ENCODE results near the gene POU1F1. TPM values are rescaled to one million over a fixed set of nuclear protein-coding genes. Genes with fewer than 3 reads are reported as not detected.

POU1F1 gene
- total and polyA plus RNA-seq, 4 donors = not detected

GRCh38 chr3:87236093-87236492 is 40.3 kb downstream of the POU1F1 start:
- DNase-seq (no peak), ATAC-seq (ENCODE audit: low FRiP score) (no peak)
- no peaks in the 10 kb centered on the region for H3K27me3 ChIP-seq (ENCODE audit: control insufficient read depth in 1 of 2, insufficient read depth in 2 of 2, low read length in 1 of 2)
- peaks cover 0 to 5% of the 10 kb centered on the region in 2 donors for H3K36me3 ChIP-seq (ENCODE audit: control insufficient read depth in 1 of 2, insufficient read depth in 2 of 2, low read length in 1 of 2)
- WGBS, 2 donors = 74 to 87% methylated on average over 1 of the region's 1 CpG
- no peaks in the 10 kb centered on the region for H3K9me3 ChIP-seq (ENCODE audit: control insufficient read depth, low read length)
- H3K4me3 ChIP-seq (ENCODE audit: low read length in 2 of 2) = no peak overlapping the region
- intact Hi-C loops (cut with DNase I) = no loop called here
- no peak overlapping the region for H3K27ac ChIP-seq (ENCODE audit: low read depth in 1 of 2, low read length in 2 of 2)
- peaks cover 0 to 5% of the 10 kb centered on the region in 2 donors for H3K4me1 ChIP-seq (ENCODE audit: control insufficient read depth in 1 of 2, insufficient read depth in 2 of 2, low read length in 2 of 2)

DNA sequence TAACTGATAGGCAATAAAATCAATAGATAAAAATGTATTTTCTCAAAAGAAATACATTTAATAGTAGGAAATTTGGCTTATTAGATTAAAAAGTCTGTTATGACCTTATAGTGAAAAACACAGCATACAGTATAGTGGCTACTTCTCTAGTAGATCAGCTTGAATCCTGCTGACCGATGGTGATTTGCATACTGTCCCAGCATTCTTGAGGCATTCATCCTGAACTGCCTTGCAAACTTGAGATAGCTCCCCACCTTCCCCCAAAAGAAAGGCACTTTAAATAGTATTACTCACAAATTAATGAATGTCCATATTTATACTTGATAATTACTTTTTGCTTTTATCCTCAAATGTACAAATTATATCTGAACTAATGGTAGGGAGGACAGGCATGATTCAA is 42.6 kb downstream of the POU1F1 start:
- intact Hi-C loops (cut with DNase I) = no loop called here
- Histone ChIP-seq H3K36me3 (ENCODE audit: control insufficient read depth in 1 of 2, insufficient read depth in 2 of 2, low read length in 1 of 2) (peaks cover 0 to 5% of the 10 kb centered on the region in 2 donors), H3K4me3 (ENCODE audit: low read length in 2 of 2) (no peak overlapping the region), H3K27me3 (ENCODE audit: control insufficient read depth in 1 of 2, insufficient read depth in 2 of 2, low read length in 1 of 2) (no peaks in the 10 kb centered on the region), H3K27ac (ENCODE audit: low read depth in 1 of 2, low read length in 2 of 2) (no peak overlapping the region), H3K4me1 (ENCODE audit: control insufficient read depth in 1 of 2, insufficient read depth in 2 of 2, low read length in 2 of 2) (peaks cover 0 to 5% of the 10 kb centered on the region in 2 donors), H3K9me3 (ENCODE audit: control insufficient read depth, low read length) (no peaks in the 10 kb centered on the region)
- ATAC-seq (ENCODE audit: low FRiP score) (no peak), DNase-seq (no peak)
- WGBS, 2 donors = 91 to 93% methylated on average over 1 of the region's 1 CpG

DNA sequence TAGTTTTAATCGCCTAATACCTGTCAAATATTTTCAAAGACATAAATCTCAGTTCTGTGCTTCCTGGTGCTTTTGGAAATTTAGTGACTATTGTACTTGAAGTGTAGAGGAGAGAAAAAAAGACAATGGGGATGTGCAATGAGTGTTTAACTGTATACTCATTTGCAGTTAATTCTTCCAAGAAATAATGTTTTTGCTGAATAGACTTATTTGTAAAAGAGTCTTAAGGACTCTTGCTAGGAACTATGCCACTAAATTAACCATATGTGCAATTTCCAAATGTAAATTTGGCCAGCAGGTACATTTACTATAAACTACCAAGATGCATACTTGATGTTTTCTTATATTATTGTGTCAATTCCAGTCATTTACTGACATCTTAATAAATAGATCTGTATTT is 47.3 kb downstream of the POU1F1 start:
- no peak overlapping the region for H3K27ac ChIP-seq (ENCODE audit: low read depth in 1 of 2, low read length in 2 of 2)
- no peaks in the 10 kb centered on the region for H3K36me3 ChIP-seq (ENCODE audit: control insufficient read depth in 1 of 2, insufficient read depth in 2 of 2, low read length in 1 of 2)
- H3K4me3 ChIP-seq (ENCODE audit: low read length in 2 of 2) = no peak overlapping the region
- intact Hi-C loops (cut with DNase I) = loop anchor here in 1 of 2 donors (5.0 kb wide), 1 partner anchor 142 kb away; no protein-coding TSS in a partner anchor
- peaks cover 0 to 5% of the 10 kb centered on the region in 2 donors for H3K4me1 ChIP-seq (ENCODE audit: control insufficient read depth in 1 of 2, insufficient read depth in 2 of 2, low read length in 2 of 2)
- H3K27me3 ChIP-seq (ENCODE audit: control insufficient read depth in 1 of 2, insufficient read depth in 2 of 2, low read length in 1 of 2) = no peaks in the 10 kb centered on the region
- DNase-seq = no peak
- ATAC-seq (ENCODE audit: low FRiP score) = no peak
- H3K9me3 ChIP-seq (ENCODE audit: control insufficient read depth, low read length) = no peaks in the 10 kb centered on the region
- 83 to 84% methylated on average over 1 of the region's 1 CpG for WGBS, 2 donors

- intact Hi-C loops (cut with DNase I) = loop anchor here in 1 of 2 donors (5.0 kb wide), 1 partner anchor 141 kb away; no protein-coding TSS in a partner anchor
Measured at GRCh38 chr3:87228316-87228715, 48.1 kb downstream of the POU1F1 start.

DNA sequence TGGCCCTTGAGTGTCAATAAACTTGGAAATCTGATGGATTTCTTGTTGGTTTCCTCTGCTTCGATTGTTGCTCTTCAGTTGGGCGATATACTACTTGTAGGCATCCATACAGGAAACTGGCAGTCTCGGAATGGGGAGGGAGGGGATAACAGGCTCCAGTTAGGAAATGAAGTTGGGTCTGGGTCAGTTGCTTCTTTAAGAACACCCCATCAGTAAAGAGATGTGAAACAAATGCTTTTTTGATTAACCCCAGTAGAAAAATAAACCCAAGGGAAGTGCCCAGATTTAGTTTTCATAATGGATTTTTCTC is 48.6 kb downstream of the POU1F1 start:
- WGBS, 2 donors = 0 to 1% methylated on average over 3 of the region's 3 CpGs
- Histone ChIP-seq H3K27me3 (ENCODE audit: control insufficient read depth in 1 of 2, insufficient read depth in 2 of 2, low read length in 1 of 2) (no peaks in the 10 kb centered on the region), H3K4me1 (ENCODE audit: control insufficient read depth in 1 of 2, insufficient read depth in 2 of 2, low read length in 2 of 2) (peaks cover 0 to 5% of the 10 kb centered on the region in 2 donors), H3K27ac (ENCODE audit: low read depth in 1 of 2, low read length in 2 of 2) (peak overlapping the region in 1 of 2 donors; percentile 42), H3K36me3 (ENCODE audit: control insufficient read depth in 1 of 2, insufficient read depth in 2 of 2, low read length in 1 of 2) (no peaks in the 10 kb centered on the region), H3K9me3 (ENCODE audit: control insufficient read depth, low read length) (no peaks in the 10 kb centered on the region), H3K4me3 (ENCODE audit: low read length in 2 of 2) (peak overlapping the region; percentile 62 to 73)
- intact Hi-C loops (cut with DNase I) = loop anchor here in 1 of 2 donors (5.0 kb wide), 1 partner anchor 140 kb away; no protein-coding TSS in a partner anchor
- no peak for ATAC-seq (ENCODE audit: low FRiP score)
- no peak for DNase-seq

More at GRCh38 chr3:87228316-87228715, 48.1 kb downstream of the POU1F1 start:
- Histone ChIP-seq H3K9me3 (ENCODE audit: control insufficient read depth, low read length) (no peaks in the 10 kb centered on the region), H3K4me1 (ENCODE audit: control insufficient read depth in 1 of 2, insufficient read depth in 2 of 2, low read length in 2 of 2) (peaks cover 0 to 5% of the 10 kb centered on the region in 2 donors), H3K4me3 (ENCODE audit: low read length in 2 of 2) (peak overlapping the region; percentile 62 to 73), H3K27ac (ENCODE audit: low read depth in 1 of 2, low read length in 2 of 2) (no peak overlapping the region), H3K27me3 (ENCODE audit: control insufficient read depth in 1 of 2, insufficient read depth in 2 of 2, low read length in 1 of 2) (no peaks in the 10 kb centered on the region), H3K36me3 (ENCODE audit: control insufficient read depth in 1 of 2, insufficient read depth in 2 of 2, low read length in 1 of 2) (no peaks in the 10 kb centered on the region)
- 5 to 6% methylated on average over 1 of the region's 1 CpG for whole genome bisulfite sequencing, 2 donors
- no peak for ATAC-seq (ENCODE audit: low FRiP score)
- no peak for DNase-seq

DNA sequence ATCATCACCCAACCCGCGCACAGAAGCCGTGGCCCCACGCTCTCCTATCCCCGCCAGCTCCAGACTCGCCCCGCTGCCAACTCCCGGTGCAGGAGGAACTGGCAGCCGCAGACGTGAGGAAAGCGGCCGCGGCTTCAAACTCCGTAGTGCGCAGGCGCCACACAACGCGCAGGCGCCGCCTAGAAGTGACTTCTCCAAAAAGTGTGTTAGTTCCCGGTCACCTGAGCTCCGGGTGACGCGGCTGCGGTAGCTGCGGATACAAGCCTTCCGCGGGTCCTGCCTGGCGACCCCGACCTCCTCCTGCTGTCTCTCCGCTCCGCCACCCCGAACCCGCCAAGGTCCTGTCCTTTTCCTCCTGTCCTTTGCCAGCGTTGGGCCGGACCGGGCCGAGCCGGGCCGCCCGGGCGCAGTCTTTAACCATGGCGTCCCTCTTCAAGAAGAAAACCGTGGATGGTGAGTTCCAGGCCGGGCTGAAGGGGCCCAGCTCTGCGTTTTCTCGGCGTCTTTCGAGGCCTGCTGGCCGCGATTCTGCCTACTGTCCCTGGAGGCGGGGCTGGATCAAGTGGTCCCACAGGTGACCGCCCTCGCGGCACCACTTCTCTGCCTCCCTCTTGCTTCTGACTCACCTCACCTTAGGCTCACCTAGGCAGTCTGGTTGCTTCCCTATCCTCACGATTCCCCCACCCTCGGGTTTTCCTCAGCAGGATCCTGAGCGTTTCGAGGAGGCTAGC is 49.1 kb downstream of the POU1F1 start, which contains the start of gene CHMP2B:
TSS of gene CHMP2B (plus strand) at position 206 of the 731 bp plus-strand sequence. CDS start at position 420, 214 bp downstream.
- intact Hi-C loops (cut with DNase I) = loop anchor here in 1 of 2 donors (5.0 kb wide), 1 partner anchor 140 kb away; no protein-coding TSS in a partner anchor
- DNase-seq = peak; percentile 96 to 98
- no peaks in the 10 kb centered on the region for H3K27me3 ChIP-seq (ENCODE audit: control insufficient read depth in 1 of 2, insufficient read depth in 2 of 2, low read length in 1 of 2)
- 0% methylated on average over 57 to 59 of the region's 59 CpGs for WGBS, 2 donors
- peak within 1 kb of the TSS; percentile 62 to 73 for H3K4me3 ChIP-seq (ENCODE audit: low read length in 2 of 2)
- H3K4me1 ChIP-seq (ENCODE audit: control insufficient read depth in 1 of 2, insufficient read depth in 2 of 2, low read length in 2 of 2) = peaks cover 0 to 5% of the 10 kb centered on the region in 2 donors
- no peaks in the 10 kb centered on the region for H3K36me3 ChIP-seq (ENCODE audit: control insufficient read depth in 1 of 2, insufficient read depth in 2 of 2, low read length in 1 of 2)
- H3K9me3 ChIP-seq (ENCODE audit: control insufficient read depth, low read length) = no peaks in the 10 kb centered on the region
- H3K27ac ChIP-seq (ENCODE audit: low read depth in 1 of 2, low read length in 2 of 2) = peak within 1 kb of the TSS in 1 of 2 donors; percentile 42
- ATAC-seq (ENCODE audit: low FRiP score) = peak; percentile 98

DNA sequence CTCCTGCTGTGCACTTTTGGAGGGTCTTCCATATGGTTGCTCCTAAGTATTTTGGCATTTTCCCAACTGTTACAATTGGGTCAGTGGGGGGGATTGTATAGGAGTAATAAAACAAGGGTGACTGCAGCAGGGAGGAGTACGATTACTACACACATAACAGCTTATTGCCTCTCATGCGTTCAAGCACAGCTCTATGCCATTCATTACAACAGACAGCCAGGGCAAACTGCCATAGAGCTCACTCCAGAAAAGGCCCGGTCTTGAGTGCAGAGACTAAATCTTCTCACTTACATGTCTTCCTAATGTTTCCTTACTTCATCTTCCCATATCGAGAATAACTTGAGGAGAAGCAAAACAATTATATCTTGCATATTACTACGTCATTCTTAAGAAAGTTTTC is 50.7 kb downstream of the POU1F1 start:
- H3K36me3 ChIP-seq (ENCODE audit: control insufficient read depth in 1 of 2, insufficient read depth in 2 of 2, low read length in 1 of 2) = no peaks in the 10 kb centered on the region
- DNase-seq = no peak
- no peak overlapping the region for H3K27ac ChIP-seq (ENCODE audit: low read depth in 1 of 2, low read length in 2 of 2)
- no peak overlapping the region for H3K4me3 ChIP-seq (ENCODE audit: low read length in 2 of 2)
- WGBS, 2 donors = 16 to 29% methylated on average over 5 of the region's 5 CpGs
- ATAC-seq (ENCODE audit: low FRiP score) = no peak
- no peaks in the 10 kb centered on the region for H3K9me3 ChIP-seq (ENCODE audit: control insufficient read depth, low read length)
- no peaks in the 10 kb centered on the region for H3K27me3 ChIP-seq (ENCODE audit: control insufficient read depth in 1 of 2, insufficient read depth in 2 of 2, low read length in 1 of 2)
- H3K4me1 ChIP-seq (ENCODE audit: control insufficient read depth in 1 of 2, insufficient read depth in 2 of 2, low read length in 2 of 2) = no peaks in the 10 kb centered on the region
- intact Hi-C loops (cut with DNase I) = loop anchor here in 1 of 2 donors (5.0 kb wide), 1 partner anchor 138 kb away; no protein-coding TSS in a partner anchor

DNA sequence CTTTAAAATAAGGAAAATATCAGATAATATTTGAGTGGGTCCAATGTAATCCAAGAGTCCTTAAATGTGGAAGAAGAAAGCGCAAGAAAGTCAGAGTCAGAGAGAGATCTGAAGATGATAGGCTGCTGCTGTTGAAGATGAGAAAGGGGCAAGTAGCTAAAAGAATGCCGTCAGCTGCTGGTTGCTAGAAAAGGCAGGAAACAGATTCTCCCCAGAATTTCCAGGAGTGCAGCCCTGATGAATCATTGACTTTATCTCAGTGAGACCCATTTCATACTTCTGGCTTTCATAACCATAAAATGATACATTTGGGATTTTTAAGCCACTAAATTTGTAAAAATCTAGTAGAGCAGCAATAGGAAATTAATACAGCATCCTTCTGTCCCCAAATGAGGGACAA is 56.8 kb downstream of the POU1F1 start:
- 75 to 81% methylated on average over 2 of the region's 2 CpGs for WGBS, 2 donors

DNA sequence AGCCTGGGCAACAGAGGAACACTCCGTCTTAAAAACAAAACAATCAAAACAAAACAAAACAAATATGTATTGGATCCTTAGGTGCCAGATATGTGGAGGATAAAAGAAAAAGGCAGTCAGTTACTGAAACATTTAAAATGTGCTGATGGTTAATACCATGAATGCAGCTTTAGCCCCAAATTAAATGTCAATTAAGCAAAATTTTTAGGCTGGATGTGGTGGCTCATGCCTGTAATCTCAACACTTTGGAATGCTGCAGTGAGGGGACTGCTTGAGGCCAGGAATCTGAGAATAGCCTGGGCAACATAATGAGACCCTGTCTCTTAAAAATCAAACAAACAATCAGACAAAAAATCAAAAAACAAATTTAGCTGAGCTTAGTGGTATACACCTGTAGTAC is 57.8 kb downstream of the POU1F1 start:
- H3K36me3 ChIP-seq (ENCODE audit: control insufficient read depth in 1 of 2, insufficient read depth in 2 of 2, low read length in 1 of 2) = no peaks in the 10 kb centered on the region
- no peak overlapping the region for H3K27ac ChIP-seq (ENCODE audit: low read depth in 1 of 2, low read length in 2 of 2)
- 87 to 92% methylated on average over 1 of the region's 1 CpG for WGBS, 2 donors
- H3K27me3 ChIP-seq (ENCODE audit: control insufficient read depth in 1 of 2, insufficient read depth in 2 of 2, low read length in 1 of 2) = peaks cover 0 to 1% of the 10 kb centered on the region in 2 donors
- H3K4me1 ChIP-seq (ENCODE audit: control insufficient read depth in 1 of 2, insufficient read depth in 2 of 2, low read length in 2 of 2) = no peaks in the 10 kb centered on the region
- intact Hi-C loops (cut with DNase I) = no loop called here
- ATAC-seq (ENCODE audit: low FRiP score) (no peak), DNase-seq (no peak)
- H3K9me3 ChIP-seq (ENCODE audit: control insufficient read depth, low read length) = no peaks in the 10 kb centered on the region
- H3K4me3 ChIP-seq (ENCODE audit: low read length in 2 of 2) = no peak overlapping the region

More for the DNA sequence above, 56.8 kb downstream of the POU1F1 start:
- Histone ChIP-seq H3K9me3 (ENCODE audit: control insufficient read depth, low read length) (no peaks in the 10 kb centered on the region), H3K4me1 (ENCODE audit: control insufficient read depth in 1 of 2, insufficient read depth in 2 of 2, low read length in 2 of 2) (no peaks in the 10 kb centered on the region), H3K27ac (ENCODE audit: low read depth in 1 of 2, low read length in 2 of 2) (no peak overlapping the region), H3K36me3 (ENCODE audit: control insufficient read depth in 1 of 2, insufficient read depth in 2 of 2, low read length in 1 of 2) (no peaks in the 10 kb centered on the region), H3K27me3 (ENCODE audit: control insufficient read depth in 1 of 2, insufficient read depth in 2 of 2, low read length in 1 of 2) (peaks cover 0 to 1% of the 10 kb centered on the region in 2 donors), H3K4me3 (ENCODE audit: low read length in 2 of 2) (no peak overlapping the region)
- intact Hi-C loops (cut with DNase I) = no loop called here
- DNase-seq (no peak), ATAC-seq (ENCODE audit: low FRiP score) (no peak)

Data from aorta (tissue), 5 donors.